NCI-H2171 treated with DMSO at 0.1 percent for 48 hours (cell line): ENCODE results near the gene MTSS2.
A peak's percentile ranks its signal among the peaks of the same experiment; 100 is the strongest.

ENCODE experiments used
- DNase-seq: peaks from one replicate; lab custom pipeline; 2025; lab: John Stamatoyannopoulos, UW

Gene MTSS2

GRCh38 chr16:70700101-70701020, 14.5 kb upstream of the MTSS2 start:
- DNase-seq, result peak; percentile 68

GRCh38 chr16:70699696-70700095, 13.8 kb upstream of the MTSS2 start:
- no peak for DNase-seq

DNA sequence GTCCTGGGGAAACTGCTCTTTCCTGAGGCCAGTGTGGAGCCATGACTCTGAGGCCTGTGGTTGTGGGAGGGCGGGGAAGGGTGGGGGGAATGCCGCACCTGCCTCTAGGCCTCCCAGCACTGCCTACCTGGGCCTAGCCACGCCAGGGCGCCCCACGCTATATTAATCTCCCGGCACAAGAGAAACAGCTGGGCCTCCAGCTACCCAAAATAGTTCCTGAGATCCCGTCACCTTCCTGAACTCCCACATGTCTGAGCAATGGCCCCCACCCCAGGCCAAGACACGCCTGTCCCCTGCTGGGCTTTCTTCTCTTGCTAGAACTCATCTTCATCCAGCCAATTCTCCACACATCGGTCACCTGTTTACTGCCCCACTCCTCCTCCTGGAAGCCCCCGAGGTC, 13.0 kb upstream of the MTSS2 start:
- no peak for DNase-seq

- DNase-seq, result no peak
Measured at GRCh38 chr16:70697594-70698170, 11.8 kb upstream of the MTSS2 start.

DNA sequence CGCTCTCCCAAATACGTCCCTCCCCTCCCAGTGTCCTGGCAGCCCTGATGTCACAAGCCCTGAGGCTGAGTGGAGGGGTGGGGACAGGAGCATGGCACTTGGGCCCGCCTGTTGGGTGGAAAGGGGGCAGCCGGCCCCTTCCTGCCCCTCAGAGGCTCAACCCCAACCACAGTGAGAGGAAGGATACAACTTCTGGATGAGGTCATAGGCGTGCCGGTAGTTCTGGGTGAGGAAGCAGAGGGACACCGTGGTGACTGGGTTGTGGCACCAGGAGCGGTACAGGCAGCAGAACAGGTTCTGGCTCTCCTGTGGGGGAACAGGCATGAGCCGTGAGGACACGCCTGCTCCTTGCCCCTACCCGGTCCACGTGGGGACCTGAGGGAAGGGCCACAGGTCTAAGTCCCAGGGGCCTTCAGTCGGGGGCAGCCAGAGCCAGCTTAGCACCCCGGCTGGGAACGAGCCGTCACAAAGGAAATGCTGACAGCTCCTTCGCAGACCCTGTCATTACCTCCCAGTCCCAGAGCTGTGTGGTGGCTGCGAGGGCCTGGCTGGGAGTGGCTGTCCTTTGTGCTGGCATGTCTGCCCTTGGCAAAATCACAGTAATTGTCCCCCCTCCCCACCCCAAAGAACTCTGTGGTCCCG, 11.2 kb upstream of the MTSS2 start:
- no peak for DNase-seq

- no peak for DNase-seq
Measured at GRCh38 chr16:70696355-70696754, 10.5 kb upstream of the MTSS2 start.

DNA sequence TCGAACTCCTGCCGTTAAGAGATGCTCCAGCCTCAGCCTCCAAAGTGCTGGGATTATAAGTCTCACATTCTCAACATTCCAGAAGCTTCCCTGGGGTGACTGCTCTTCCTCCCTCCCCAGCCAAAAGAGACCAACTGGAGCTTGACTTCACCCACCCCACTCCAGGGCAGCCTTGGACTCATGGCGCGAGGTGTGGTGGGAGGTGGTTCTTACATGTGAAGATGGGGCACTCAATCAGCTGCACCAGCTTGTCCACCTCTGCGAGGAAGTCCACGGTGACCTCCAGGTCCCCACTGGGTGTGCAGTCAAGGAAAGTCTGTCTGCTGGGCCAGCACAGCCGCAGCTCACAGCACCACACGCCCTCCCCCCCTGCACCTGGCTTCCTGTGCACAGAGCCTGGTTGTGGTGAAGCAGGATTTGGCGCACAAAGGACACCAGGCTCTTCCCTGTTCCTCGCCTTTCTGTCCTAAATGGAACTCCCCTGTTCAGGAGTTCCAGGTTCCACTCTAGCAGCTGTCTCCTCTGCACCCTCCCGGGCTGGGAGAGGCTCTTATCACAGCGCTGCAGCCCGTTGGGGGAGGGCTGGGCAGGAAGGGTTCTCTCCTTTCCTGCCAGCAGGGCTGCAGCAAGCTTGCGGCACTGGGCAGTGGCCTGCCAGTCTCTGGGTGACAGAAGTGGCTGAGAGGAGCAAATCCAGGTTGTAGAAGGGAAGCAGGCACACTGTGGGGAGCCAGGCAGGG, 9.6 kb upstream of the MTSS2 start:
- peak; percentile 13 for DNase-seq

GRCh38 chr16:70694868-70695218, 9.0 kb upstream of the MTSS2 start:
- DNase-seq, result no peak

DNA sequence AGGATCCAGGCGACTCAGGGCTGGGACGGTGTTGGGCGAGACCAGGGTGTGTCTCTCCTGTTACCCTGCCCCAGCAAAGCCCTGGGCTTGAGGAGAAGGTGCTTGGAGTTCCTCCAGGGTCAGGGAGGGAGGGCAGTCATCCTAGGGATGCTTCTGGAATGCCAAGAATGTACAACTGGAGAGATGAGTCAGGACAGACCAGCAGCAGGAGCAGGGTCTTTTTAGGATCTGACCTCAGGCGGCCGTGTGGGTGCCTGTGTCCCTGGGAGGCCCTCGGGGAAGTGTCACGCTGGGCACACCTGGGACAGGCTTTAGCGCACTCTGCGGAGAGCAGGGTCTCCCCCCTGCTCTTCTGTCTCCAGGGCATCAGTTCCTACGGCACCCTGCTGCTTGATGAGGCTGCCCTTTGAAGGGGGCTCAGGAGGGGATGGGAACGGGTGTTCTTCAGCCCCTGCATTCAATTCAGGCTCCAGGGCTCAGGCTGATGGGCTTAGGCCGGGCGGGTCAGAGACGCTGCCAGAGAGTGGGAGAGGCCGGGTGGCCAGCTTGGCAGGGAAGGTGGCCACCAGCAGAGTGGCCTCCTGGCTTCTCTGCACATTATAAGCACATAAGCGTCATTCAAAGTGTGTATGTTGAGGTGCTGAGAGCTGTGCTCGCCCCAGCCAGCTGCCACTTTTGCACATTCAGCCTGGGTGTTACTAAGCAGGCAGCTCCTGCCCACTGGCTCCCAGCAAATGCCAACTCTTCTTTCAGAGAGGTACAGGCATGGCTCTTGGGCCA, 8.4 kb upstream of the MTSS2 start:
- no peak for DNase-seq

DNA sequence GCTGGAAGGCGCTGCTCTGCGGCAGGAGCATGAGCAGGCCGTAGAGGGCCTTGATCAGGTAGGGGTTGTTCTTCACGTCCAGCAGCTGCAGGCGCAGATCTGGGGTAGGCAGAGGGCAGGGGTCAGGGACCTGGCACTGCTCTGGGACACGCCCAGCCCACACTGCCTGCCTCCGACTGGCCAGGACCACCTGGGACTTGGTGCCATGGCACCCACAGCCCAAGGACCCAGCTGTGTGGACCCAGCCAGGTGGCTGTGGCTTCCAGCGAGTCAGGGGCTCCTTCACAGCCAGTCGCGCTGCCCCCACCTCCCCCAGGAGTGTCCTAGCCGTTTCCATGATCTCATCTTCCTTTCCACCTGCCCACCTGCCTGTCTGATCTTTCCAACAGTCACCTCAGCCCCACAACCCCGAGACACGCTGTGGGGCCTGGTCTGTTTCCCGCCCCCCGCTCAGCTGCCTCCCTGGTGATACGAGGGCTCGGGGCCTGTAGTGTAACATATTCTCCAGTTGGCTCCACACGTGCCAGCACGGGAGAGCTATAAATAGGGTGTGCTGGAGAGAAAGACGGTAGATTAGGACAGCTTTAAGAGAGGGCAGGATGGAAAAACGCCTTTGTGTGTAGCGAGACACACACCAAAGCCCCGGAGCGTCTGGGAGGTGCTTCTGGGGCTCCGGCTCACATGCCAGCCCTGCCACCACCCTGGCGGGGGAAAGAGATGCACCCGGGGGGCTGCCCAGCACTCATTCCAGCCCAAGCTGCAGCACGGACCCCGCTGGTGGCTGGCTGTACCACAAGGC, 7.2 kb upstream of the MTSS2 start:
- DNase-seq, result peak; percentile 21

GRCh38 chr16:70692130-70692872, 6.4 kb upstream of the MTSS2 start:
- DNase-seq, result no peak

DNA sequence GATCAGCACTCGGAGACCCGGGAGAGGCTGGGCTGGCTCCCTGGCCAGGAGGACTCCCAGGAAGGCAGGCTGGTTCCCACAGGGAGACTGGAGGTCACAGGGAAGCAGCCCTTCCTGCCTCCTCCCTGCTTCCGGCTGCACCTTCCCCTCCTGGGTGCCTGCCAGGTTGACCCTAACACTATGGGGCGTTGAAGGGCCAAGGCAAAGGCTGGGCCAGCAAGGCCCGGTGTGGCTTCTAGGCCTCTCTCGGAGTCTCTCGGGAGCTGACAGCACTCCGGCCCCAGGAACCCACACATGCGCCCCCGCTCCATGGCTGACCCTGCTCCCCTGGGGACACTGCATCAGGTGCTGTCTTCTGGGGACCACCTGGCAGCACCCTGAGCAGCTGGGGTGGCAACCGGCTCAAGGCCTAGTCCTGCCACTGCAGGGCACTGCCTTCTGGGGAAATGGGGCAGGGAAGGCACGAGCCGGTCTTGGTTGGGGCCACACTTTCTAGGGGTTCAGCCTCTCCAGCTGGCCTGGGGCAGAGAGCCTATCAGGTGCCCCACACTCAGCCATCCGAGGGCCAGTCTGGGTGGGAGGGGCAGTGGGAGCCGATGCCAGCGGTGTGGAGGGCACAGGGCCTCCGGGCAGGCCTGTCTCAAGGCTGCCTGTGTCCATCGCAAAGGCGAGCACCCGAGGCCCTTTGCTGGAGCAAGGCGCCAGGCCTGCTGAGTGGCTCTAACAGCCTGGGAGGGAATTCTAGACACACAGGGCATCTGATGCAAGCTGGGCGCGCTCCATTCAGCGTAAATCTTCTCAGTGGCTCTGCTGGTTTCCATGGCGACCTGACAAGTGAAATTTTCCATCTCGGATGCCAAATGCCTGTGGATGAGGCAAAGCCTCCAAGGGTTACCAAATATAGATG, 5.6 kb upstream of the MTSS2 start:
- peak; percentile 36 for DNase-seq

DNA sequence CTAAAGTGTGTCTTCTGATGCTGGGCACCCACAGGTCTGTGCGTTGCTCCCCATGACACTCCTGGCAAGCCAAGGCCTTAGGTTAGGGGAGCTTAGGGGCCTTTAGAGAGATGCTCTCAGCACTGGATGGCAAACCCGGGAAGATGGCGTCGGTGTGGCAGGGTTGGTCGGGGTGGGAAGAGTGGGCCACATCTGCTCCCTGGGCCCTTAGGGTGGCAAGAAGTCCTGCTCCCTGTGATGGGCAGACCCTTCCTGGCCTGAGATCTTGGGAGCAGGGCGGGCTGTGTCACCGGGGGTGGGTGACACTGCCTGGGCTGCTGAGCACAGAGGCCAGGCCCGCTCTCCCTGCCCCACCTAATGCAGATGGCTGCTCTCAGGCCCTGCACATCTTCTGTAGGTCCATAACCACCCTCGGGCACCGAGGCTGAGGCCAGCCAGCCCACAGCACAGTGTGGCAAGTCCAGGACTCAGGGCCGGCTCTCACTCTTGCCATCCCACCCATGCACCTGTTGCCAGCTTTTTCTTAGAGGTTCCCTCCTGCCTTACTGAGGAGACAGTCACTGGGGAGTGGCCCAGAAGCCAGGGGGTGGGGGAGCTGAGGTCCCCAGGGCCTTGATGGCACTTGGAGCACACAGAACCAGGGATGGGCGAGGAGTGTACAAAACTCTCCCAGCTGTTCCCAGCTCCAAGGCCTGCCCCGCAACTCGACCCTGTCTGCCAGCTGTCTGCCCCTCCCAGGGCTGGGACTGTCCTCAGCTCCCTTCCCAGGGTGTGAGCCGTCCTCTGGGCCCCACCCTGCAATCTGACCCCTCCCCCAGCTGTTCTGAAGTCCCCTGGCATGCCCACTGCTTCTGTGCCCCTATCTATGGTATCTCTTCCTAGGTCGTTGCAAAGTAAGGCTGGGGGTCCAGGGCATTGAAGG, 4.4 kb upstream of the MTSS2 start:
- peak; percentile 64 for DNase-seq

- DNase-seq, result no peak
Measured at GRCh38 chr16:70689035-70689969, 3.4 kb upstream of the MTSS2 start.

- DNase-seq, result no peak
Measured at GRCh38 chr16:70688246-70688742, 2.4 kb upstream of the MTSS2 start.

DNA sequence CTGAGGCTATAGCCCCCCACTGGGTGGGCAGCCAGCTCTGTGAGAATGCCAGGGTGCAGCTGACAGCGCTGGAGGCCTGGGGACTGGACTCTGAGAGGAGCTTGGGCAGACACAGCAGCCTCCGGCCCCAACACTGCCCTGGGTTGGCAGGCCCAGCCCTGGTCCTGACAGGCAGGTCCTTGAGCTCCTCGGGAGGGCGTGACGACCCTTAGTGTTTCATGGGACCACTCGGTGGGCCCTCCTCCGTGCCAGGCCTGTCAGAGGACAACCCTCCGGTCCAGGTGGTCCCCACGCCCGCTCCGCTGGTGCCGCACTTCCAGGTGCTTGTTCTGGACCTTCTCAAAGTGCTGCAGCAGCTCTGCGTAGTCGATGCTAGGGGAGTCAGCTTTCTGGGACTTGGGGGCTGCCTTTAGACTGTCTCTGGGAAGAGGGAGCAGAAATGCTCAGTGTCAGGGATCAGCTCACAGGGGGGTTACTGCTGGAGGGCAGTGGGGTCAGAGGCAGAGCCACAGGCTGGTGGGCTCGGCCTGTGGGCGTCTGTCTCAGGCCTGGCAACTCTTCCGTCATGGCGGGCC, 1.9 kb upstream of the MTSS2 start:
- no peak for DNase-seq
